ENCODE results near the gene CCDC7. TPM values are rescaled to one million over a fixed set of nuclear protein-coding genes. Genes with fewer than 3 reads are reported as not detected.
A peak's percentile ranks its signal among the peaks of the same experiment; 100 is the strongest.

The CCDC7 gene
- total and polyA plus RNA-seq, 2 experiments from 2014 or later: 4.2 to 6.4 TPM

GRCh38 chr10:32786968-32787367, 341.0 kb downstream of the CCDC7 start:
- Histone ChIP-seq H3K4me3 (no peak overlapping the region), H3K27ac (no peak overlapping the region), H3K27me3 (no peaks in the 10 kb centered on the region), H3K4me1 (ENCODE audit: low read depth) (no peaks in the 10 kb centered on the region), H3K9me3 (ENCODE audit: low read depth) (no peaks in the 10 kb centered on the region), H3K36me3 (no peaks in the 10 kb centered on the region)
- no peak for TF ChIP-seq CTCF (IDR thresholded peaks at IDR 0.05; ENCODE audit: low read depth, low read length)
- DNase-seq (ENCODE audit: low read depth in 1 of 2, low spot score in 1 of 2): no peak

DNA sequence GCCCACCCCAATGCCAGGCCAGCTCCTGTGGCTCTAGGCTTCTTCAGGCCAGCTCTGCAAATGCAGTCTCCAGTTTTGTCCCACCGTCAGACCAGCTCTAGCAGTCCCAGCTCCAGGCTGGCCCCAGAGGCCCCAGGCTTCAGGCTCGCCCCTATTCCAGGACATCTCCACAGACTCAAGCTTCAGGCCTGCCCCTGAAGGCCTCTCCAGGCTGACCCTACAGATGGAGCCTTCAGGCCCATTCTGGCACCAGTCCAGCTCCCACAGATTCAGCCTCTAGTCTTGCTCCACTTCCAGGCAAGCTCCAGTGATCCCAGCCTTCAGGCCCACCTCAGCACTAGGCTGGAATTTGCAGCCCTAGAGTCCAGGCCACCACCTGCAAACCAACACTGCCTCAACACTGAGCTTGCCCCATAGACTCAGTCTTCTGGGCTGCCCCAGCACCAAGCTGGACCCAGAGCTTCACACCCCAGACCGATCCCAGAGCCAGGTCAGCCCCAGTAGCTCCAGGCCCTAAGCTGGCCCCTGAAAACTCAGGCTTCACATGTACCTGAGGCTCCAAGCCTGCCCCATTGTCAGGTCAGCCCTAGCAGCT, 341.8 kb downstream of the CCDC7 start:
- H3K27ac ChIP-seq: no peak overlapping the region
- no peaks in the 10 kb centered on the region for H3K36me3 ChIP-seq
- no peak overlapping the region for H3K4me3 ChIP-seq
- H3K27me3 ChIP-seq: no peaks in the 10 kb centered on the region
- no peaks in the 10 kb centered on the region for H3K4me1 ChIP-seq (ENCODE audit: low read depth)
- DNase-seq (ENCODE audit: low read depth in 1 of 2, low spot score in 1 of 2): no peak
- no peak for TF ChIP-seq CTCF (IDR thresholded peaks at IDR 0.05; ENCODE audit: low read depth, low read length)
- H3K9me3 ChIP-seq (ENCODE audit: low read depth): no peaks in the 10 kb centered on the region

DNA sequence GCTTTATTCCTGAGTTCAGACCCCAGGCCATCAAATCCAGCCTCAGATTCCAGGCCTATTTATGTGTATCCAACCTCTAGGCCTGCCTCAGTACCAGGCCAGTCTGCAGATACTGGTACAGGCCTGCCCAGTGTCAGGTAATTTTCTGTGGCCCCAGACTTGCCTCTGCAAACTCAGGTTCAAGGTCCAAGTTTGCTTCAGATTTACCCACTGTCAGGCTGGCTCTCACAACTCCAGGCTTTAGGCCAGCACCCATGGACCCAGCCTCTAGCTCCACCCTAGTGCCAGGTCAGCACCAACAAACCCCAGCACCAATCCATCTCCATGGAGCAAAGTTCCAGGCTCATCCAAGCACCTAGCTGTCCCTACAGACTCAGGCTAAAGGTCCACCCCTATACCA, 342.4 kb downstream of the CCDC7 start:
- no peak for DNase-seq (ENCODE audit: low read depth in 1 of 2, low spot score in 1 of 2)
- Histone ChIP-seq H3K9me3 (ENCODE audit: low read depth) (no peaks in the 10 kb centered on the region), H3K4me3 (no peak overlapping the region), H3K4me1 (ENCODE audit: low read depth) (no peaks in the 10 kb centered on the region), H3K27ac (no peak overlapping the region), H3K27me3 (no peaks in the 10 kb centered on the region), H3K36me3 (no peaks in the 10 kb centered on the region)
- TF ChIP-seq CTCF (IDR thresholded peaks at IDR 0.05; ENCODE audit: low read depth, low read length): no peak

DNA sequence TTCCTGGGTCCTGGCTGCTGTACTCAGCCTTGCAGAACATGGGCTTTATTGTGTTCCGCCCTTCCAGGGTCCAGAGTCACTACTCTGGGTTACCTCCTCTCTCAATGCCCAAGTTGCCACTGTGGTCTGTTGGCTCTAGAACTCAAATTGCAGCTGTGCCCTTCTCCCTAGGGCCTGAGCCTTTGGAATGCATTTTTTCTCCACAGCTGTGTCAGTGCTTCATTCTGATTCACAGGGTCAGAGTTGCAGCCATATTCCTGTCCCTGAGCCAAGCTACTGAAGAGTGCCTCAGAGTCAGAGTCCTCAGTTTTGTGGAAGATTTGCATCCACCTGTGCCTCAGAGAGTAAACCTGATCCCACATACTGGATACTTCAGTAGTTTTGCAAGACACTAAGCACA, 344.5 kb downstream of the CCDC7 start:
- peak in 1 of 2 donors; percentile 14 for DNase-seq (ENCODE audit: low read depth in 1 of 2, low spot score in 1 of 2)
- no peaks in the 10 kb centered on the region for H3K27me3 ChIP-seq

GRCh38 chr10:32793033-32793432, 347.1 kb downstream of the CCDC7 start:
- Histone ChIP-seq H3K4me3 (no peak overlapping the region), H3K9me3 (ENCODE audit: low read depth) (no peaks in the 10 kb centered on the region), H3K36me3 (no peaks in the 10 kb centered on the region), H3K27ac (no peak overlapping the region), H3K27me3 (no peaks in the 10 kb centered on the region), H3K4me1 (ENCODE audit: low read depth) (no peaks in the 10 kb centered on the region)
- TF ChIP-seq CTCF (IDR thresholded peaks at IDR 0.05; ENCODE audit: low read depth, low read length): no peak
- DNase-seq (ENCODE audit: low read depth in 1 of 2, low spot score in 1 of 2): no peak

More for the DNA sequence above, 344.5 kb downstream of the CCDC7 start:
- no peak overlapping the region for H3K27ac ChIP-seq
- H3K4me1 ChIP-seq (ENCODE audit: low read depth): no peaks in the 10 kb centered on the region
- TF ChIP-seq CTCF (IDR thresholded peaks at IDR 0.05; ENCODE audit: low read depth, low read length): no peak
- no peaks in the 10 kb centered on the region for H3K9me3 ChIP-seq (ENCODE audit: low read depth)
- no peaks in the 10 kb centered on the region for H3K36me3 ChIP-seq
- H3K4me3 ChIP-seq: no peak overlapping the region

Data from cardiac muscle cell (in vitro differentiated cells and primary cell).